HG02571 (cell line): ENCODE results near the gene UBAC1.
A peak's percentile ranks its signal among the peaks of the same experiment; 100 is the strongest.
"Not testable (repeated sequence)": the region's sequence is repeated elsewhere in the genome, so short reads cannot be mapped to it uniquely, and the experiment has no call there.

Experiments used
- ATAC-seq: cut with Tn5 transposase; IDR thresholded peaks from one replicate; pipeline ENCODE4 v1.9.1; 2021; ENCODE audit warnings: mild to moderate bottlenecking, moderate library complexity; ENCODE audit not compliant: unreplicated experiment

UBAC1 gene

GRCh38 chr9:135960411-135961276 is 529 bp downstream of the UBAC1 start:
- ATAC-seq = peak; percentile 9

- no peak for ATAC-seq
Measured at GRCh38 chr9:135959814-135960213, 1.4 kb downstream of the UBAC1 start.

GRCh38 chr9:135958485-135958884 is 2.7 kb downstream of the UBAC1 start:
- ATAC-seq = no peak

DNA sequence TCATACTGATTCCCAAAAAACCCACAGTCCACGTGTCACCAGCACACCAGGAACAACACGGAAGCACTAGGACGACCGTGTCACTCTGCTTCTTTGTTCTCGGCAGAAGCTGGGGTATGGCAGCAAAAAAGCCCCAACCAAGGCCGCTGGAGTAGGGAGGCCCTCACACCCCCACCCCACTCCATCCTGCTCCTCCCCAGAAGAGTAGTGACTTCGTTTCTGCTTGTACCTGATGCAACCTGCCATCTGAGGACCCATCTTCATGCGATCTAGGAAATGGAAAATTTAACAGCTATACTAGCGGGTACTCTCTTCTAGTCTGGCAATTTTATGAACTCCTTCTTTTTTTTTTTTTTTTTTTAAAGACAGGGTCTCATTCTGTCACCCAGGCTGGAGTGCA is 3.7 kb downstream of the UBAC1 start:
- no peak for ATAC-seq

DNA sequence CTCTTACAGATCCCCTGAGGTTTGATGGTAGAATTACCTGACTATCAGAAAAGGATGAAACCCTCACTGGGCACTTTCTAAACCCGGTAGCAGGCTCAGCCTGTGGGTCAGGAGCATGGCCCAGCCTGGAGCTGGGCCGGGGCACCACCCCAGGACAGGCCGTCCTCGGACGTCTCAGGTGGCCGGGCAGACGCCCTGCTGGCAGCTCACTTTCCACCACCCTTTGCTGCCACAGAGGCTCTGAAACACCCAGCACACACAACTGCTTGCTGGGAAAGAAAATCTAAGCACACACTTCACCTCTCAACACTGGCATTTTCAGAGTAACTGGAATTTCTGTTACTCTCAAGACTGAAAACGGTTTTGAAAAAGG is 4.4 kb downstream of the UBAC1 start:
- ATAC-seq = no peak

- no peak for ATAC-seq
Measured at GRCh38 chr9:135955934-135956801, 5.0 kb downstream of the UBAC1 start.

DNA sequence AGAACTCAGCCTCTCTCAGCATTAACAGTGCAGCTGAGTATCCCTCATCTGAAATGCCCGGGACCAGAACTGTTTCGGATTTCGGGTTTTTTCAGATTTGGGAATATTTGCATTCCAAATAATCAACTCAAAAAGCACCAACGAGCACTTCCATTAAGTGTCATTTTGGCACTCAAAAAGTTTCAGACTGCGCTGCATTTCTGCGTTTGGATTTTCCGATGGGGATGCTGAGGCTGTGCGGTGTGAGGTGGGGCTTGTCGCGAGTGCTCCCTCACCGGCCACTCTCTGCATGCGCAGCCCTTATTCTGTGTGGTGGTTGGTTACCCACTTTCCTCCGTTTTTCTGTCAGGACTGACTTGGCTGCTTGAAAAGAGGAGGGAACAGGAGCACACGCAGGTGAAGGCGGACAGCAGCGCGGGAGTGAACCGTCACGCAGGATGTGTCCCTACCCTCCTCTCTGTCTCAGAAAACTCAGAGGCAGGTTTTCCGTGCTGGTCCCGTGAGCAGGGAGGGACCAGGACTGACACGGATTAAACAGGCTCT is 8.4 kb downstream of the UBAC1 start:
- no peak for ATAC-seq

GRCh38 chr9:135951889-135952663 is 9.1 kb downstream of the UBAC1 start:
- ATAC-seq = no peak

DNA sequence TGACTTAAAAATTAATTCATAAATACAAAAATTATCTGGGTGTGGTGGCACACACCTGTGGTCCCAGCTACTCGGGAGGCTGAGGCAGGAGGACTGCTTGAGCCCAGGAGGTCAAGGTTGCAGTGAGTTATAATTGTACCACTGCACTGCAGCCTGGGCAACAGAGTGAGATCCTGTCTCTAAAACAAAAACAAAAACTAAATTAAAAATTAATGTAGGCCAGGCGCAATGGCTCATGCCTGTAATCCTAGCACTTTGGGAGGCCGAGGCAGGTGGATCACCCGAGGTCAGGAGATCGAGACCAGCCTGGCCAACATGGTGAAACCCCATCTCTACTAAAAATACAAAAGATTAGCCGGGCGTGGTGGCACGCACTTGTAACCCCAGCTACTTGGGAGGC is 9.9 kb downstream of the UBAC1 start:
- ATAC-seq = not testable (repeated sequence)

- ATAC-seq = not testable (repeated sequence)
Measured at GRCh38 chr9:135950841-135951240, 10.3 kb downstream of the UBAC1 start.

DNA sequence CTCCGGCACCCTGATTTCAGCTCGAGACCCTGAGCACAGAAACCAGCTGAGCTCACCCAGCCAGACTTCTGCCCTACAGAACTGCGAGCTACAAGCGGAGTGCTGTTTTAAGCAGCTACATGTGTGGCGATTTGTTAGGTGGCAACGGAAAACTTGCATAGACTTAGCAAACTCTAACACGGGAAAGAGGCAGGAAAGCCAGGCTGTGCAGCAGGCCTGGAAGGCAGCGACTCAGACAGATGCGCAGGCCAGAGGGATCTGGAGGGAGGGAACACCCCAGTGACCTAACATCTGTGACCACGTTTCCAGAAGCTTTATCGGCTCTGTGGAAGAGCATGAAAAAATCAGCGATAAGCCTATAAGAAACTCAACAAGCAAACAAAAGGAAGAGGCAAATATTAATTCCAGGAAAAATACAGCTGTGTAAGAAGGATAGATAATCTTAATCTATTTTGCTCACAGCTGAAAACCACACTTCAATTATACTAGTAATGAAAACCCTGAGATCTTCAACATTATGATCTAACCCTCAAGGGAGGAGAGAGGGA is 11.0 kb downstream of the UBAC1 start:
- ATAC-seq = no peak

- ATAC-seq = no peak
Measured at GRCh38 chr9:135949501-135950134, 11.6 kb downstream of the UBAC1 start.

DNA sequence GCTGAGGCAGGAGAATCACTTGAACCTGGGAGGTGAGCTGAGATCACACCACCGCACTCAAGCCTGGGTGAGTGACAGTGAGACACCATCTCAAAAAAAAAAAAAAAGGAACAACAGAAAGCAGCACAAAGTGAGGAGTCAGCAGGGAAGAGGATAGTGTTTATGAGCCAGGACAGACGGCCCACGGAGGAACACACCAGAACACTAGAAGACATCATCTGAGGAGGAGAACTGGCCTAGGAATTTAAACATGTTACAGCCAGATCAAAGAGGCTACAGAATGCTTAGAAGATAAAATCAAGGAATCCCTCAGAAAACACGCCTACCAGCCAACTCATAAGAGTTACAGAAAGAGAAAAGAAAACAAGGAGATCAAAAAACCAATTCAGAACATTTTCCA is 12.2 kb downstream of the UBAC1 start:
- no peak for ATAC-seq

GRCh38 chr9:135948446-135948845 is 12.7 kb downstream of the UBAC1 start:
- no peak for ATAC-seq

DNA sequence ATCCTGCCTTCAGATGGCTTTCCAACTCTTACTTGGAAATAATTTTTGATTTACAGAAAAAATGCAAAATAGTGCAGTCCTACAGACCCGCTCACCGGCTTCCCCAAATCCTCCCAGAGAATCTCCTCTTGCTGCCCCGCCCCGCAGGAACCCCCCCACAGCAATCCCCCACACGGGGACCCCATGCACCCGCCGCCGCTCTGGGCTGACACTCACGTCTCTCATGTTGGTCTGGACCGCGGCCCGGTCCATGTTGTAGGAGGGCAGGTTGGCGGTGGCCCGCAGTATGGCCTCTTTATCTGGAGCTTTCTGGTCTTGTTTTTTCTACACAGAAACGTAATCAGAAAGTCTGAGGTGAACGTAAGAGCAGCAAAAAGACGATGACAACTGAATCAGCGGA is 13.6 kb downstream of the UBAC1 start:
- ATAC-seq = no peak

DNA sequence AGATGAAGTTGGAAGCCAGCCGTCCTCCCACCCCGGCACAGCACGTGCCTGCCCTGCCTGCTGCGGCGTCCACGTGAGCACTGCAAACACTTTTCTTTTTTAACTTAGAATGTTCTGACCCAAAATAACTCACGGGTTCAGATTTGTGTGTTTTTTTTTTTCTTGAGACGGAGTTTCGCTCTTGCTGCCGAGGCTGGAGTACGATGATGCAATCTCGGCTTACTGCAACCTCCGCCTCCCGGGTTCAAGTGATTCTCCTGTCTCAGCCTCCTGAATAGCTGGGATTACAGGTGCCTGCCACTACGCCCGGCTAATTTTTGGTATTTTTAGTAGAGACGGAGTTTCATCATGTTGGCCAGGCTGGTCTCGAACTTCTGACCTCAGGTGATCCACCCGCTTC is 14.1 kb downstream of the UBAC1 start:
- not testable (repeated sequence) for ATAC-seq

DNA sequence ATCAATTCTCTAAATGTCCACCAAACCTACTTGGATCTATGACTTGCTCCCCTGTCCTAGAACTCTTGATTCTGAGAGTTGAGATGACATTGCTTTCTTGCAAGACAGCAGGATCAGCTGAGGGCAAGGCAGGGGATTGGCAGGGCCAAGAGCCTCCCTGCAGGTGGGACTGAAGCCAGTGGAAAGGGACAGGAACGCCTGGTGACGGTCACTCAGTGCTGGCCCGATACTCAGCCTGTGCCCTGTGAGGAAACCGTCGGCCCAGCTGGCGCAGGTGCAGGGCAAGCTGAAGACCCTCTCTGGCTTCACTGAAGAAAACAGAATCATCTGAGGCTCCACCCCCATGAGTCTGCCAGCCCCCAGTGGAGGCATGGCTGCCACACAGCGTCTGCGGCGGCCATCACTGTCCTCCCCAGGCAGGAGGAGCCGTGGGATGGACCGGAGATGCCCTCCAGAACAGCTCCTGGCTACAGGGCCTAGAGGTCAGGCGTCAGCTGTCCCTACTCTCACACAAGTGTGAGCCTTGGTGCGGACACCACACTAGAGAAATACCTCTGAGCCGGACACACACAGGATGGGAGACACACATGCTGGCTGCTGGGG is 14.7 kb downstream of the UBAC1 start:
- ATAC-seq = no peak

DNA sequence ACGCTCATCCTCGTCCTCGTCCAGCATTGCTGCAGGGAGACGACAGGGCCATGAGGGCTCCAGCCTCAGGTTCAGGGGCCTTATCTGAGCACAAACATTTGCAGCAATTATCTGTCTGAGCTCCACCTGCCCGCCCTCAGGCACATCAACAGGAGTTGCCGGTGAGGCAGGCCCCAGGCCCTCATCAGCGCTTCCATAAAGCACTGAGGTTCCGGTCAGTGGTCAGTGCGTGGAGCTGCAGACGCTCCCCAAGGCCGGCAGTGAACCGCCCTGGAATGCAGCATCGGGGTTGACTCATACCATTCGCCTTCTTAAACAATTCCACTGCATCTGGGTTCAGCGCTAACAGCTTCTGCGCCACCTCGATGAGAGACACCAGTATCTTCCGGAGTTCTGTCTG is 15.2 kb downstream of the UBAC1 start:
- no peak for ATAC-seq

- no peak for ATAC-seq
Measured at GRCh38 chr9:135944444-135945252, 16.5 kb downstream of the UBAC1 start.
